ENCODE data around the gene B4GALT4.
A peak's percentile ranks its signal among the peaks of the same experiment; 100 is the strongest.
"Not testable (repeated sequence)": the region's sequence is repeated elsewhere in the genome, so short reads cannot be mapped to it uniquely, and the experiment has no call there.

The B4GALT4 gene

DNA sequence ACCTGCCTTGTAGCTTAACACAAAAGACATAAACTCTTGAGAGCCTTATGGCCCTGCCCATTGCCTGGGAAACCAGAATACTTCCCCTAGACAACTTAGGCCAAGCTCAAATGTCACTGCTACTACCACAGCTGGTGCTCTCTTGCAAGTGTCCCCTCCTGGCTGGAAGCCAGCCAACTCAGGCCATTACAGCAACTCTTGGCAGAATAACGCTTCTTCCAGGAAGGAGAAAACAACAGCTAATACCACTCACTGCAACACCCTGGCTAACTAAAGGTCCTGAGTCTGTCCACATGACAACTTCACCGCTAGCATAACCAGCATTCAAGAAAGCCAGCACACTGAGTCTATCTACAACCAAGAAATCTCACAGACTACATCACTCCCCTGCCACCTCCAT, 5.1 kb upstream of the B4GALT4 start:
- ChIA-PET POLR2A (interaction anchor here (0.5 kb wide), 1 partner anchor 1577 kb away, joined by 3 read pairs; no protein-coding TSS in a partner anchor), CTCF (interaction anchor here (1.0 to 2.1 kb wide), 3 partner anchors 11 to 107 kb away, joined by 3 to 5 read pairs (median 4); no protein-coding TSS in a partner anchor)
- no peak overlapping the region for H3K4me3 ChIP-seq (ENCODE audit: control insufficient read depth in 1 of 7, extremely low read depth in 1 of 7, insufficient read depth in 4 of 7, low read depth in 2 of 7, low read length in 6 of 7)
- peaks cover 0 to 17% (median 2%) of the 10 kb centered on the region in 5 experiments for H3K9me3 ChIP-seq (ENCODE audit: control extremely low read depth in 1 of 5, control insufficient read depth in 4 of 5, insufficient read depth in 2 of 5, low read depth in 1 of 5, low read length in 4 of 5)
- WGBS (ENCODE audit: insufficient coverage), result 94% methylated on average over 2 of the region's 2 CpGs
- DNase-seq, result no peak
- no peaks in the 10 kb centered on the region for H3K27me3 ChIP-seq (replicated peaks in 2 of 5; ENCODE audit: control insufficient read depth in 4 of 5, insufficient read depth in 5 of 5, low read length in 4 of 5)
- peaks cover 0 to 8% (median 5%) of the 10 kb centered on the region in 4 experiments for H3K4me1 ChIP-seq (ENCODE audit: control extremely low read depth in 1 of 4, control insufficient read depth in 4 of 4, insufficient read depth in 4 of 4, low read length in 3 of 4)
- no peaks in the 10 kb centered on the region for H3K36me3 ChIP-seq (ENCODE audit: control insufficient read depth in 4 of 4, insufficient read depth in 4 of 4, low read length in 3 of 4)
- no peak overlapping the region for H3K27ac ChIP-seq (ENCODE audit: insufficient read depth in 1 of 2, low read depth in 1 of 2, low read length in 2 of 2, poor library complexity in 1 of 2, severe bottlenecking in 2 of 2)

DNA sequence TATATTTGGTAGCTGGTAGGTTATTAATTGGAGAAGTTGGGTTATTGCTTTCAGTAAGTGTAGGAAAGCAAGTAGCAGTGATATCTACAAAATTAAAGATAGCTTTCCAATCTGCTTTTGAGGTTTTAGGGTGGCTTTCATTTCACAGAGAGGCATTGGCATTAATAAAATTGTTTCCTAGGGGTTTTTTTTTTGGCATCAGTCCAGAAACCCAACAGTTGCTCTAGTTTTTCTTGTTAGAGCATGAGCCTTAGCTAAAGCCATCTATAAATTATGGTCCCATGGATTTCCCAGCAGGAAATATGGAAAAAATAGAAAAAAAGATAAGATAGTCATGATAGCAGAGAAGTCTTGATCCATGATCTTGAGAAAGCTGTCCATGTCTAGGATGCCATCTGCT, 3.0 kb upstream of the B4GALT4 start:
- H3K4me3 ChIP-seq (ENCODE audit: control insufficient read depth in 1 of 7, extremely low read depth in 1 of 7, insufficient read depth in 4 of 7, low read depth in 2 of 7, low read length in 6 of 7), result no peak overlapping the region
- DNase-seq, result no peak
- H3K27me3 ChIP-seq (replicated peaks in 2 of 5; ENCODE audit: control insufficient read depth in 4 of 5, insufficient read depth in 5 of 5, low read length in 4 of 5), result no peaks in the 10 kb centered on the region
- no peak overlapping the region for H3K27ac ChIP-seq (ENCODE audit: insufficient read depth in 1 of 2, low read depth in 1 of 2, low read length in 2 of 2, poor library complexity in 1 of 2, severe bottlenecking in 2 of 2)
- peaks cover 6 to 22% (median 21%) of the 10 kb centered on the region in 4 experiments for H3K4me1 ChIP-seq (ENCODE audit: control extremely low read depth in 1 of 4, control insufficient read depth in 4 of 4, insufficient read depth in 4 of 4, low read length in 3 of 4)
- ChIA-PET CTCF (interaction anchor here (1.9 kb wide), 1 partner anchor 109 kb away, joined by 5 read pairs; no protein-coding TSS in a partner anchor), POLR2A (no interaction called here)
- no peaks in the 10 kb centered on the region for H3K36me3 ChIP-seq (ENCODE audit: control insufficient read depth in 4 of 4, insufficient read depth in 4 of 4, low read length in 3 of 4)
- peaks cover 0 to 10% (median 2%) of the 10 kb centered on the region in 5 experiments for H3K9me3 ChIP-seq (ENCODE audit: control extremely low read depth in 1 of 5, control insufficient read depth in 4 of 5, insufficient read depth in 2 of 5, low read depth in 1 of 5, low read length in 4 of 5)

- DNase-seq; H3K36me3 ChIP-seq (ENCODE audit: control insufficient read depth in 4 of 4, insufficient read depth in 4 of 4, low read length in 3 of 4); H3K27me3 ChIP-seq (replicated peaks in 2 of 5; ENCODE audit: control insufficient read depth in 4 of 5, insufficient read depth in 5 of 5, low read length in 4 of 5); H3K27ac ChIP-seq (ENCODE audit: insufficient read depth in 1 of 2, low read depth in 1 of 2, low read length in 2 of 2, poor library complexity in 1 of 2, severe bottlenecking in 2 of 2); H3K4me3 ChIP-seq (ENCODE audit: control insufficient read depth in 1 of 7, extremely low read depth in 1 of 7, insufficient read depth in 4 of 7, low read depth in 2 of 7, low read length in 6 of 7); POLR2A ChIA-PET; H3K9me3 ChIP-seq (ENCODE audit: control extremely low read depth in 1 of 5, control insufficient read depth in 4 of 5, insufficient read depth in 2 of 5, low read depth in 1 of 5, low read length in 4 of 5): not testable (repeated sequence)
- H3K4me1 ChIP-seq (ENCODE audit: control extremely low read depth in 1 of 4, control insufficient read depth in 4 of 4, insufficient read depth in 4 of 4, low read length in 3 of 4), result peaks cover 6 to 28% (median 22%) of the 10 kb centered on the region in 4 experiments
- no CpG with 5 or more reads among the region's 7 CpGs for WGBS (ENCODE audit: insufficient coverage)
- CTCF ChIA-PET, result interaction anchor here (1.9 kb wide), 1 partner anchor 109 kb away, joined by 5 read pairs; no protein-coding TSS in a partner anchor
These were observed 2.4 kb upstream of the B4GALT4 start for GRCh38 chr3:119243058-119243529.

DNA sequence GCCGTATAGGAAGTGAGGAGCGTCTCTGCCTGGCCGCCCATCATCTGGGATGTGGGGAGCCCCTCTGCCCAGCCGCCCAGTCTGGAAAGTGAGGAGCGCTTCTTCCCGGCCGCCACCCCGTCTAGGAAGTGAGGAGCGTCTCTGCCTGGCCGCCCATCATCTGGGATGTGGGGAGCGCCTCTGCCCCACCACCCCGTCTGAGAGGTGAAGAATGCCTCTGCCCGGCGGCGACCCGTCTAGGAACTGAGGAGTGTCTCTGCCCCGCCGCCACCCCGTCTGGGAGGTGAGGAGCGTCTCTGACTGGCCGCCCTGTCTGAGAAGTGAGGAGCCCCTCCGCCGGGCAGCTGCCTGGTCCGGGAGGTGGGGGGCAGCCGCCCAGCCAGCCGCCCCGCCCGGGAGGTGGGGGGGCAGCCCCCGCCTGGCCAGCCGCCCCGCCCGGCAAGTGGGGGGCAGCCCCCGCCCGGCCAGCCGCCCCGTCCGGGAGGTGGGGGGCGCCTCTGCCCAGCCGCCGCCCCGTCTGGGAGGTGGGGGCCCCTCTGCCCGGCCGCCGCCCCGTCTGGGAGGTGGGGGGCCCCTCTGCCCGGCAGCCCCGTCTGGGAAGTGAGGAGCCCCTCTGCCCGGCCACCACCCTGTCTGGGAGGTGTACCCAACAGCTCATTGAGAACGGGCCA, 1.8 kb upstream of the B4GALT4 start:
- CTCF ChIA-PET, result interaction anchor here (1.9 to 2.0 kb wide), 2 partner anchors 97 to 110 kb away, joined by 5 to 14 read pairs; partner anchors contain the start of gene TEX55
- 97% methylated on average over 17 of the region's 49 CpGs for WGBS (ENCODE audit: insufficient coverage)

GRCh38 chr3:119240101-119240590, 532 bp downstream of the B4GALT4 start:
- DNase-seq, result peak; percentile 7 to 64 (median 48)
- H3K4me3 ChIP-seq (ENCODE audit: control insufficient read depth in 1 of 7, extremely low read depth in 1 of 7, insufficient read depth in 4 of 7, low read depth in 2 of 7, low read length in 6 of 7), result peak overlapping the region; percentile 55 to 91 (median 78)
- peaks cover 0 to under 1% (median 0%) of the 10 kb centered on the region in 5 experiments for H3K9me3 ChIP-seq (ENCODE audit: control extremely low read depth in 1 of 5, control insufficient read depth in 4 of 5, insufficient read depth in 2 of 5, low read depth in 1 of 5, low read length in 4 of 5)

More for the DNA sequence above, 1.8 kb upstream of the B4GALT4 start:
- H3K9me3 ChIP-seq (ENCODE audit: control extremely low read depth in 1 of 5, control insufficient read depth in 4 of 5, insufficient read depth in 2 of 5, low read depth in 1 of 5, low read length in 4 of 5); DNase-seq; H3K27ac ChIP-seq (ENCODE audit: insufficient read depth in 1 of 2, low read depth in 1 of 2, low read length in 2 of 2, poor library complexity in 1 of 2, severe bottlenecking in 2 of 2); H3K4me3 ChIP-seq (ENCODE audit: control insufficient read depth in 1 of 7, extremely low read depth in 1 of 7, insufficient read depth in 4 of 7, low read depth in 2 of 7, low read length in 6 of 7); H3K36me3 ChIP-seq (ENCODE audit: control insufficient read depth in 4 of 4, insufficient read depth in 4 of 4, low read length in 3 of 4); H3K27me3 ChIP-seq (replicated peaks in 2 of 5; ENCODE audit: control insufficient read depth in 4 of 5, insufficient read depth in 5 of 5, low read length in 4 of 5); POLR2A ChIA-PET: not testable (repeated sequence)
- H3K4me1 ChIP-seq (ENCODE audit: control extremely low read depth in 1 of 4, control insufficient read depth in 4 of 4, insufficient read depth in 4 of 4, low read length in 3 of 4), result peaks cover 7 to 28% (median 22%) of the 10 kb centered on the region in 4 experiments

DNA sequence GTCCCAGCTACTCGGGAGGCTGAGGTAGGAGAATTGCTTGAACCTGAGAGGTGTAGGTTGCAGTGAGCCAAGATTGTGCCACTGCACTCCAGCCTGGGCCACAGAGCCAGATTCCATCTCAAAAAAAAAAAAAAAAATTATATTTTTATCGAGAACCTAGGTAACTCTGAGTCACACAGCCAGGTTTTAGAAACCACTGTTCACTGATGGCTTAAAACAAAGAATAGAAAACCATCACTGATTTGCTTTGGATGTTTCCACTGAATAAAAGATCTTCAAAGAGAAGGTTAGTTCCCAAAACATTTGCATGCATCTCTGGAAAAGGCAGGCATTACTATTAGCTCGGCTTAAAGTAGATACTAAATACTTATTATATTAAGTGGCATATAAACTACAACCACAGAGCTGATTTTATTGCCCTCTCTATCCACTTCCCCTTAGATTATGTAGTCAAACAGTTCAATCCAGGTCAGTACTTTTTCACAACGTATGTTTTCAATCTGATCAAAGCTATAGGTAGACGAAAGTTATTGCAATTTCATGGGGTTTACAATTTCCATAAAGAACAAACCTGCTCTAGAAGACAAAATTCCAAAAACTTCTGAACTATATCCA, 1.4 kb downstream of the B4GALT4 start:
- H3K4me1 ChIP-seq (ENCODE audit: control extremely low read depth in 1 of 4, control insufficient read depth in 4 of 4, insufficient read depth in 4 of 4, low read length in 3 of 4), result peaks cover 17 to 34% (median 26%) of the 10 kb centered on the region in 4 experiments
- CTCF ChIA-PET, result interaction anchor here (1.0 to 2.9 kb wide), 3 partner anchors 83 to 357 kb away, joined by 4 to 14 read pairs (median 4); no protein-coding TSS in a partner anchor
- DNase-seq, result peak; percentile 22 to 66 (median 53)
- no peaks in the 10 kb centered on the region for H3K9me3 ChIP-seq (ENCODE audit: control extremely low read depth in 1 of 5, control insufficient read depth in 4 of 5, insufficient read depth in 2 of 5, low read depth in 1 of 5, low read length in 4 of 5)
- POLR2A ChIA-PET, result no interaction called here
- H3K27ac ChIP-seq (ENCODE audit: insufficient read depth in 1 of 2, low read depth in 1 of 2, low read length in 2 of 2, poor library complexity in 1 of 2, severe bottlenecking in 2 of 2), result peak overlapping the region; percentile 58 to 82
- H3K27me3 ChIP-seq (replicated peaks in 2 of 5; ENCODE audit: control insufficient read depth in 4 of 5, insufficient read depth in 5 of 5, low read length in 4 of 5), result no peaks in the 10 kb centered on the region
- H3K36me3 ChIP-seq (ENCODE audit: control insufficient read depth in 4 of 4, insufficient read depth in 4 of 4, low read length in 3 of 4), result peaks cover 0 to 19% (median 12%) of the 10 kb centered on the region in 4 experiments
- H3K4me3 ChIP-seq (ENCODE audit: control insufficient read depth in 1 of 7, extremely low read depth in 1 of 7, insufficient read depth in 4 of 7, low read depth in 2 of 7, low read length in 6 of 7), result peak overlapping the region in 6 of 7 experiments; percentile 21 to 87 (median 78)
- 0% methylated on average over 2 of the region's 5 CpGs for WGBS (ENCODE audit: insufficient coverage)

More at GRCh38 chr3:119240101-119240590, 532 bp downstream of the B4GALT4 start:
- ChIA-PET CTCF (interaction anchor here (1.0 to 2.9 kb wide), 12 partner anchors 18 to 358 kb away, joined by 3 to 14 read pairs (median 5); partner anchors contain the start of gene TEX55), POLR2A (interaction anchor here (1.6 kb wide), 1 partner anchor 82 kb away, joined by 7 read pairs; no protein-coding TSS in a partner anchor)
- H3K27me3 ChIP-seq (replicated peaks in 2 of 5; ENCODE audit: control insufficient read depth in 4 of 5, insufficient read depth in 5 of 5, low read length in 4 of 5), result no peaks in the 10 kb centered on the region
- peaks cover 0 to 13% (median 7%) of the 10 kb centered on the region in 4 experiments for H3K36me3 ChIP-seq (ENCODE audit: control insufficient read depth in 4 of 4, insufficient read depth in 4 of 4, low read length in 3 of 4)
- peaks cover 17 to 34% (median 26%) of the 10 kb centered on the region in 4 experiments for H3K4me1 ChIP-seq (ENCODE audit: control extremely low read depth in 1 of 4, control insufficient read depth in 4 of 4, insufficient read depth in 4 of 4, low read length in 3 of 4)
- peak overlapping the region; percentile 58 to 82 for H3K27ac ChIP-seq (ENCODE audit: insufficient read depth in 1 of 2, low read depth in 1 of 2, low read length in 2 of 2, poor library complexity in 1 of 2, severe bottlenecking in 2 of 2)
- WGBS (ENCODE audit: insufficient coverage), result 0% methylated on average over 16 of the region's 16 CpGs
